Measurements from ENCODE around the gene CABP1. TPM values are rescaled to one million over a fixed set of nuclear protein-coding genes. Genes with fewer than 3 reads are reported as not detected.

The CABP1 gene
- total and polyA plus RNA-seq, 2 donors = 4.9 to 10.4 TPM

- Histone ChIP-seq H3K36me3 (ENCODE audit: insufficient read depth) (peaks cover 3% of the 10 kb centered on the region), H3K4me1 (ENCODE audit: insufficient read depth) (no peaks in the 10 kb centered on the region), H3K4me3 (ENCODE audit: low read depth, low read length) (no peak overlapping the region), H3K27ac (ENCODE audit: low read depth) (no peak overlapping the region)
- no peak for DNase-seq (ENCODE audit: extremely low spot score)
- WGBS = 80% methylated on average over 11 of the region's 11 CpGs
Measured at GRCh38 chr12:120703311-120703942, 63.0 kb downstream of the CABP1 start.

GRCh38 chr12:120705618-120706017 lies 65.2 kb downstream of the CABP1 start:
- 93% methylated on average over 1 of the region's 1 CpG for WGBS
- no peak overlapping the region for H3K4me3 ChIP-seq (ENCODE audit: low read depth, low read length)
- no peak overlapping the region for H3K27ac ChIP-seq (ENCODE audit: low read depth)
- no peak for DNase-seq (ENCODE audit: extremely low spot score)
- H3K36me3 ChIP-seq (ENCODE audit: insufficient read depth) = no peaks in the 10 kb centered on the region
- H3K4me1 ChIP-seq (ENCODE audit: insufficient read depth) = no peaks in the 10 kb centered on the region

GRCh38 chr12:120706029-120706428 lies 65.6 kb downstream of the CABP1 start:
- Histone ChIP-seq H3K36me3 (ENCODE audit: insufficient read depth) (no peaks in the 10 kb centered on the region), H3K4me1 (ENCODE audit: insufficient read depth) (no peaks in the 10 kb centered on the region), H3K4me3 (ENCODE audit: low read depth, low read length) (no peak overlapping the region), H3K27ac (ENCODE audit: low read depth) (no peak overlapping the region)
- DNase-seq (ENCODE audit: extremely low spot score) = no peak
- 80% methylated on average over 5 of the region's 5 CpGs for WGBS

GRCh38 chr12:120708651-120709050 lies 68.2 kb downstream of the CABP1 start:
- H3K4me1 ChIP-seq (ENCODE audit: insufficient read depth) = no peaks in the 10 kb centered on the region
- no peaks in the 10 kb centered on the region for H3K36me3 ChIP-seq (ENCODE audit: insufficient read depth)
- no peak overlapping the region for H3K27ac ChIP-seq (ENCODE audit: low read depth)
- DNase-seq (ENCODE audit: extremely low spot score) = no peak
- no peak overlapping the region for H3K4me3 ChIP-seq (ENCODE audit: low read depth, low read length)
- WGBS = 71% methylated on average over 4 of the region's 4 CpGs

GRCh38 chr12:120710031-120710804 lies 69.8 kb downstream of the CABP1 start, which contains the start of gene UNC119B:
Gene UNC119B, plus strand, starts transcription at chr12:120710458. Its CDS starts 17 bp downstream, at chr12:120710475.
- WGBS = under 1% methylated on average over 76 of the region's 76 CpGs
- H3K27ac ChIP-seq (ENCODE audit: low read depth) = peak within 1 kb of the TSS; percentile 74
- H3K4me3 ChIP-seq (ENCODE audit: low read depth, low read length) = peak within 1 kb of the TSS; percentile 93
- H3K4me1 ChIP-seq (ENCODE audit: insufficient read depth) = no peaks in the 10 kb centered on the region
- no peaks in the 10 kb centered on the region for H3K36me3 ChIP-seq (ENCODE audit: insufficient read depth)
- no peak for DNase-seq (ENCODE audit: extremely low spot score)

- Histone ChIP-seq H3K36me3 (ENCODE audit: insufficient read depth) (no peaks in the 10 kb centered on the region), H3K4me1 (ENCODE audit: insufficient read depth) (no peaks in the 10 kb centered on the region), H3K4me3 (ENCODE audit: low read depth, low read length) (peak overlapping the region; percentile 93), H3K27ac (ENCODE audit: low read depth) (peak overlapping the region; percentile 74)
- WGBS = under 1% methylated on average over 31 of the region's 31 CpGs
- DNase-seq (ENCODE audit: extremely low spot score) = no peak
Measured at GRCh38 chr12:120710805-120711296, 70.4 kb downstream of the CABP1 start.

GRCh38 chr12:120711411-120711810 lies 71.0 kb downstream of the CABP1 start:
- Histone ChIP-seq H3K4me1 (ENCODE audit: insufficient read depth) (no peaks in the 10 kb centered on the region), H3K4me3 (ENCODE audit: low read depth, low read length) (peak overlapping the region; percentile 93), H3K27ac (ENCODE audit: low read depth) (no peak overlapping the region), H3K36me3 (ENCODE audit: insufficient read depth) (no peaks in the 10 kb centered on the region)
- no peak for DNase-seq (ENCODE audit: extremely low spot score)
- 31% methylated on average over 6 of the region's 6 CpGs for WGBS

GRCh38 chr12:120712610-120713009 lies 72.2 kb downstream of the CABP1 start:
- no peaks in the 10 kb centered on the region for H3K4me1 ChIP-seq (ENCODE audit: insufficient read depth)
- 60% methylated on average over 6 of the region's 6 CpGs for WGBS

GRCh38 chr12:120713861-120714482 lies 73.5 kb downstream of the CABP1 start:
- Histone ChIP-seq H3K36me3 (ENCODE audit: insufficient read depth) (no peaks in the 10 kb centered on the region), H3K4me1 (ENCODE audit: insufficient read depth) (no peaks in the 10 kb centered on the region), H3K4me3 (ENCODE audit: low read depth, low read length) (no peak overlapping the region), H3K27ac (ENCODE audit: low read depth) (no peak overlapping the region)
- DNase-seq (ENCODE audit: extremely low spot score) = peak; percentile 63
- WGBS = 21% methylated on average over 4 of the region's 4 CpGs

More at GRCh38 chr12:120712610-120713009, 72.2 kb downstream of the CABP1 start:
- Histone ChIP-seq H3K27ac (ENCODE audit: low read depth) (no peak overlapping the region), H3K36me3 (ENCODE audit: insufficient read depth) (no peaks in the 10 kb centered on the region), H3K4me3 (ENCODE audit: low read depth, low read length) (no peak overlapping the region)
- no peak for DNase-seq (ENCODE audit: extremely low spot score)

Other genes with a start within 250 kb of the CABP1 start
- 278 TPM for gene COX6A1, start 202.5 kb upstream of the CABP1 start, total RNA-seq
- 715 TPM for gene COX6A1, start 202.5 kb upstream of the CABP1 start, polyA plus RNA-seq
- gene TRIAP1, start 194.2 kb upstream of the CABP1 start, total RNA-seq = 12.4 TPM
- 21.4 TPM for gene TRIAP1, start 194.2 kb upstream of the CABP1 start, polyA plus RNA-seq
- 26.2 TPM for gene GATC, start 194.2 kb upstream of the CABP1 start, total RNA-seq
- 11.9 TPM for gene GATC, start 194.2 kb upstream of the CABP1 start, polyA plus RNA-seq
- 90.6 TPM for gene SRSF9, start 170.9 kb upstream of the CABP1 start, total RNA-seq
- gene SRSF9, start 170.9 kb upstream of the CABP1 start, polyA plus RNA-seq = 80.0 TPM
- 247 TPM for gene DYNLL1, start 144.5 kb upstream of the CABP1 start, total RNA-seq
- gene DYNLL1, start 144.5 kb upstream of the CABP1 start, polyA plus RNA-seq = 458 TPM
- 26.8 TPM for gene COQ5, start 111.5 kb upstream of the CABP1 start, total RNA-seq
- 25.0 TPM for gene COQ5, start 111.5 kb upstream of the CABP1 start, polyA plus RNA-seq
- gene RNF10, start 106.3 kb upstream of the CABP1 start, total RNA-seq = 86.6 TPM
- gene RNF10, start 106.3 kb upstream of the CABP1 start, polyA plus RNA-seq = 98.4 TPM
- gene POP5, start 59.2 kb upstream of the CABP1 start, total RNA-seq = 25.4 TPM
- 38.9 TPM for gene POP5, start 59.2 kb upstream of the CABP1 start, polyA plus RNA-seq
- 89.5 TPM for gene MLEC, start 46.5 kb downstream of the CABP1 start, total RNA-seq
- gene MLEC, start 46.5 kb downstream of the CABP1 start, polyA plus RNA-seq = 54.6 TPM
- gene UNC119B, start 69.8 kb downstream of the CABP1 start, total RNA-seq = 17.5 TPM
- gene UNC119B, start 69.8 kb downstream of the CABP1 start, polyA plus RNA-seq = 24.8 TPM
- gene ACADS, start 85.2 kb downstream of the CABP1 start, total RNA-seq = 6.7 TPM
- gene ACADS, start 85.2 kb downstream of the CABP1 start, polyA plus RNA-seq = 35.6 TPM

Measured in urinary bladder (tissue), 4 donors.